SW 1271 (cell line): ENCODE measurements around the gene NEUROD4.
"Not testable (repeated sequence)": the region's sequence is repeated elsewhere in the genome, so short reads cannot be mapped to it uniquely, and the experiment has no call there.

Experiments
- DNase-seq, 2 experiments: peaks; one replicate each; lab custom pipeline; 2025; lab: John Stamatoyannopoulos, UW

NEUROD4 gene, protein sequence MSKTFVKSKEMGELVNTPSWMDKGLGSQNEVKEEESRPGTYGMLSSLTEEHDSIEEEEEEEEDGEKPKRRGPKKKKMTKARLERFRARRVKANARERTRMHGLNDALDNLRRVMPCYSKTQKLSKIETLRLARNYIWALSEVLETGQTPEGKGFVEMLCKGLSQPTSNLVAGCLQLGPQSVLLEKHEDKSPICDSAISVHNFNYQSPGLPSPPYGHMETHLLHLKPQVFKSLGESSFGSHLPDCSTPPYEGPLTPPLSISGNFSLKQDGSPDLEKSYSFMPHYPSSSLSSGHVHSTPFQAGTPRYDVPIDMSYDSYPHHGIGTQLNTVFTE

DNA sequence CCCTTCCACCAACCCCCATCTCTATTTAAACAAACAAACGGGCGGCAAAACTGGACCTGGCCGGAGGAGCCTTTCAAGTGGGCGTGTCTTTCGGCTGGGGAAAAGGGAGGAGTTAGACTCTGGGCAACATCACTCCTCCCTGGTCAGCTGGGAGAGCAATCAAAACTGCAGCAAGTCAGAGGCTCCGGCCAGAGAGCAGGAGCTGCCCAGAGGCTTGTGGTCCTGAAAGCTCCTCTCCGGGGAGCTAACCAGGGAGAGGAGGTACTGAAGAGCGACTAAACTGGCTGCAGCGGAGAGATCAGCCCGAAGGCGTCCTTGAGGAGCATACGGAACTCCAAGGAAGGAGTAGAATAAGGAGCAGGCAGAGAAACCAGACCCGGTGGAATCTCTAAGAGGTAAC, at the start of gene NEUROD4:
NEUROD4 (plus strand) TSS at position 191 of the 400 bp plus-strand sequence. CDS start 6,466 bp downstream, outside the sequence.
- DNase-seq, result peak in 1 of 2 experiments; percentile 24

DNA sequence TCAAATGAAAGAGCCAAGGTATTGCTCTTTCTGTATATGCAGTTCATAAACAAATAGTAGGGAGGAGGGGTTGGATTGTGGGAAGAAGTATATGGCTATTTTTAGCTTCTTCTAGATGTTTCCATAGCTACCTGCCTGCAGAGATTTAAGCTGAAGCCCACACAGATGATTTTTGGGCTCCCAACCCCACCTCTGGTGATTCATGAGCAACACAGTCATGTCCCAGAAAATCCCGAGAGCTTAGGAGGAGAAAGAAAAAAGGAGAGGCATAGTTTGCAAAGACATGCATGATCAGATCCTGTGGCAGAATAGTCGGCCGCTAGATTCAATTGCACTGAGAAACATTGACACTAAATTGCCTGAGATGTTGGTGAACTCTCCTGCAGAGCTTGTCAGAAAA, 49.0 kb upstream of the NEUROD4 start:
- DNase-seq, result no peak

DNA sequence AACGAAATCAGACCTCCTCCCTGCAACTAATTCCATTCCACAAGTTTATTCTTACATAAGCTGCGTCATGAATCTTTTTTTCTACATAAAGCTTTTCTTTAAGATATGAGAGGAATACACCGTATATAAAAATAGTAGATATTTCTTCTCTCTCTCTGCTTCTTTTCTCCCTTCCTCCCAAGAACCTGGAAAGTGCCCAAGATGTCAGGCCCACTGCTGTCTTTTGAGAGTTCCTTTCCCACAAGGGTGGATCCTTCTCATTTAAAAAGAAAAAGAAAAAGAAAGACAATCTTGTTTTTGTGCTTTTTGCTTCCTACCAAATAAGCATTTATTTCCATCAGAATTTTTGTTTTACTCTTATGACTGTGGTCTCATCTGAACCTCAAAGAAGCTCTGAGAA, 46.2 kb upstream of the NEUROD4 start:
- no peak for DNase-seq

DNA sequence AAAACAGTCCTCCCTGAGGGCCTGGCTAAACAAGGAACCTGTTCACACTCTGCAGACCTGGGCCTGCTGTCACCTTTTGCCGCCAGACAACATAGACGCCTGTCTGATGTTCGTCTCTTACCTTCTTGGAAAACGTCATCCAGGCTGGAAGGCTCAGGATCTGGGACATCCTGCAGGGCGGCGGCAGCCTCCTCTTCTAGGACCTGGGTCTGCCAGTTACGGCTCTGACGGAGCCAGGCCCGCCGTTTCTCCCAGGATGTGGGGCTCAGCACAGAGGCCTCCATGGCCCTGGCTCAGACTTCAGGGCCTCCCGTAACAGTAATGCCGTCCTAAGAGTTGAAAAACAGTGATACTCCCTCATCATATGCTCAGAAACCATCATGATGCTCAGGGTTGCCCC, 45.5 kb upstream of the NEUROD4 start:
- no peak for DNase-seq

DNA sequence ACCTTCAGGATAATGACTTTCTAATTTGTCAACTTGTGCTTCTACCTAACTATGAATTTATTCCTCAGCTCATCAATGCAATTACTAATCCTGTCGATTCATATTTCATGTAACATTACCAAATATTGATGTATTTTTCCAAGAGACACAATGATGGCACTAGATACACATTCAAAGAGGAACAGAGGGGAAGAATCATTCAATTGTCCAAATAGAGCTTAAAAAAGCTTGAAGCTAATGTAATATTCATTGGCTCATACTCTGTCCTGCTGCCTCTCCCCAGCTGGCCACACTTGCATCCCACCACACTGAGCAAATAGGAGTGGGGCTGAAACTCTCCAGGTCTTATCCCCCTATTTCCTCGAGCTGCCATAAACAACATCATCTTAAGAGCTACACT, 44.5 kb upstream of the NEUROD4 start:
- DNase-seq, result no peak

DNA sequence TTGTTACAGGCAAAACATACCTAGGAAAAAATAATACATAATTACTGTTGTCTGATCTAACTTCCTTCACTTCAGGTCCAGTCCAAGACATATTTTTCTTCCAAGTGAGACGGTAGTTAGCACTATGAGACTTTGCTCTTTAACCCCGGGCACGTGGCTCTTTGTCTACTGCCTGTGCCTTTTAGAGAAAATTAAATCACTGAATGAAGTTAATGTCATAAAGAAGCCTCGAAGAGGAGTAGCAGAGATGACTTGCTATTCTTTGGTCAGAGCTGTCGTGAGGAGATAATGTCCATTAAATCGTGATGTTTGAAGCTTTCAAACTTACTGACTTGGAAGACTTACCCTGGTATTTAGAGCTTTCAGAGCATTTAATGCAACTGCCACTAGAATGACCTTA, 43.9 kb upstream of the NEUROD4 start:
- no peak for DNase-seq

DNA sequence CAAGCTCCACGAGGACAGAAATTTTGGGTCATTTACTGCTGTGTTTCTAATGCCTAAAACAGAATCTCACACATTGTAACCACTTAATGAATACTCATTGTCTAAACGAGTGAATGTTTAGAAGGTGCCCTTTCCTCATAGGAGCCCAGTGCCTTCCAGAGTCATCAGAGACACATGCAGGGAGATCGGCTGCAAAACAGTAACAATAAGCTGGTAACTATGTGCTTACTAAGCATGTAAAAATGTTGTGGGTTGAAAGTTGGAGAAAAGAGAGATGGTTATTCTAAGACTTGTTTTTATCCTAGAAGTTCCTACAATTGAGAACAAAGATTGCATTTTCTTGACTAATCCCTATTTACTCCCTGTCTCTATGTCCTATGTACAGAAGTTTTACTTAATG, 42.6 kb upstream of the NEUROD4 start:
- peak in 1 of 2 experiments; percentile 33 for DNase-seq

DNA sequence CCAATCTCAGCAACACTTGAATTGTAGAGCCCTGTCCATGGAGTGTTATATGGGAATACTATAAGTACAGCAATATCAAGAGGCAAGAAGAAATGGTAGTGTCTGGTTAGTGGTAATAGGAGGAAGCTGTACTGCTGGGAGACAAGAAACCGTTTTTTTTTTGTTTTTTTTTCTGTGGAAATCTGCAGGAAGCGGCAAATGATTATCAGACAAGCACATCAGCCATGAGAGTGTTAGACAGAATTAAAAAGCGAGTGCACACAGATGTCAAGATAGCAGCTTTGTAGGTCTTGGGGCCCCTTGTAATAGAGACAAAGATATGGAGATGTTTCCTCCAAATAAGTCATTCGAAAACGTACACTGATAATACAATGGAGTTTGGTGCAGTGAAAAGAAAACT, 41.9 kb upstream of the NEUROD4 start:
- DNase-seq, result no peak

DNA sequence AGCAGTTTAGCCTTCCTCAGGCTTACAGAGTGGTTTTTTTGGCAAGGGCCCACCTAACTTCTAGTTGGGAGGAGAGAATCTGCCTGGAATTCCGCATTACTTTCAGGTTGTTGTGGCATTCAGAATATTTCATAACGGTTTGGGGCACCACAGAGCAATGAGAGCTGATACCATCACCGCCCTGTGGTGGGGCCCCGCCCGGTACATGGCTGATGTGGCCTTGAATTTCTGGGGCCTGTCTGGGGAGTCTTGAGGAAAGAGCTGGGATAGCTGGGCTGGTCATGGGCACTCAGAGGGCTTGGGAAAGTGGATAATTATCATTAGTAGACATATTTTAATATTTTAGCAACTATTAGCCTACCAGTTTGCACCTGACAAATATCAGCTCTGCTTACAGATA, 39.4 kb upstream of the NEUROD4 start:
- no peak for DNase-seq

DNA sequence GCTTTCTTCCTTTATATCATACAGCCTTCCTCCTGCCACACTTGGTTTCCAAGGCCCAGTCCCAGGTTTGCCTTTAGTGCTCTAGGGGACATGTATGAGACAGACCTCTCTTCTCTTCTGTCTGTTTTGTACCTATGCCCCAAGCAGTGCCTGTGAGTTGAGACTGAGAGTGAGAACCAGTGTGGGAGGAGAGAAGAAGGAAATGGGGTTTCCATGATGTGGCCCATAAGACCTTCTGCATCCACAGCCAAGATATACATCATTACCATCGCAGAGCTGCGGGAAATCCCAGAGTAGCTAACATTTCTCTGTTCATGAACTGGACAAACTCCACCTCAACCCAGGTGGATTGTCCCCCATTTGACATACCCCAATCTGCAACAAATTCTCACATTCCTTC, 38.0 kb upstream of the NEUROD4 start:
- DNase-seq, result no peak

DNA sequence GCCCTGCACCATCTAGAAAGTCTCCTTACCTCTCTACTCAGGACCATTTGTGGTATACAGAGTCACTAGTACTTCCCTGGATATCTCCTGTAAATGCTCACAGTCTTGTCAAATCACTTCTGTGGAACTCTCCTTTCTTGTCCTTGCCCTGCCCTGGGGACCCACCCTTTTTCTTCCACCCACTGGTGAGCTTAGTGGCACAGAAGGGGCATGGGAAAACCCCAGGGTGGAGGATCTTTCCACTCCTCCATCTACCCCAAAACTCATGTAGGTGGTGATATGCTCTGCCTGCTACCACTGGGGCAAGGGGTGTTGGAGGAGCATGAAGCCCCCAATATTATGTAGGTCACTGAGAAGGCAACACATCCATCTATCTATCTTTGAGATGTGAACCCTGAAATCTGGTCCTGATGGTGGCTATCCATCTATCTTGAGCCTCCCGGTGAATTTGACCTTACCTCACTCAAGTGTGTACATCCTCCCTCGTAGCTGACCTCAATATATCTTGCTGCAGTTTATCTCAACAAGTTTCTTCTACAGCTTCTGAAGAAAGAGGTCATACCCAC, 36.2 kb upstream of the NEUROD4 start:
- DNase-seq, result no peak

DNA sequence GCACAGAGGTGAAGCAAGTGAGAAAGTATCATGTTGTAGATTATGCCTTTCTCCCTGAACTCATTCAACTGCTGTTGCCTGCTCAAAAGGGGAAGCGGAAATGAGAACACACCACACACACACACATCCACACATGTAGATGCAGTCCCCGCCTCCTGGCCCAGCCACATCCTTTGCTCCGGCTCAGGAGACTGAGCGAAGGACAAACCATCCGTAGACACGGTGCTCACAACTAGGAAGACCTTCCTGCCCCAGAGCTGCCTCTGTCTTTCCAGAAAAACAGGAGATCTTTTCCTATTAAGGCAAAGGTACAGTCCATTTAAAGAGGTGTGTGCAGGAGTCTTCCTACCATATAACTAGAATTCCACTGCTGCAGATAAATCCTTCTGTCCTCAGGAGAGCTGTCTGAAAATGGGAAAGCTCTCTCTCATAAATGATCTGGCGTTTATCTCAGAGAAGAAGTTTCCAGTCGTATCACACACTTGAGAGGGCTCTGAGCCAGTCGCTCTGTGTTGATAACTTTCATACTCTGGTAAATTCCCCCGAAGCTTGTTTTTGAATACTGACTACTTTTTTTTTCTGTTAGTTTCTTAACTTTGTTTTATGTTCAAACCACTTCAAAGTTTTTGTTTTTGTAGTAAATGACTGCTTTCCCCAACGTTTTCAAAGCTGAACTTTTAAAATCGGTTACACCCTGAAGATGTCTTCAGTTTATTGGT, 35.0 kb upstream of the NEUROD4 start, which contains the start of gene TESPA1:
TESPA1 (minus strand) TSS at position 105 of the 719 bp plus-strand sequence. CDS start 10,200 bp downstream, outside the sequence.
- DNase-seq, result no peak

DNA sequence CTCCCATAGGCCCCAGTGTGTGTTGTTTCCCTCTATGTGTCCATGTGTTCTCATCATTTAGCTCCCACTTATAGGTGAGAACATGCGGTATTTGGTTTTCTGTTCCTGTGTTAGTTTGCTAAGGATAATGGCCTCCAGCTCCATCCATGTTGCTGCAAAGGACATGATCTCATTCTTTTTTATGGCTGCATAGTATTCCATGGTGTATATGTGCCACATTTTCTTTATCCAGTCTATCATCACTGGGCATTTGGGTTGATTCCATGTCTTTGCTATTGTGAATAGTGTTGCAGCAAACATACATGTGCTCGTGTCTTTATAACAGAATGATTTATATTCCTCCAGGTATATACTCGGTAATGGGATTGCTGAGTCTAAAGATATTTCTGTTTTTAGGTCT, 33.0 kb upstream of the NEUROD4 start:
- DNase-seq, result not testable (repeated sequence)

DNA sequence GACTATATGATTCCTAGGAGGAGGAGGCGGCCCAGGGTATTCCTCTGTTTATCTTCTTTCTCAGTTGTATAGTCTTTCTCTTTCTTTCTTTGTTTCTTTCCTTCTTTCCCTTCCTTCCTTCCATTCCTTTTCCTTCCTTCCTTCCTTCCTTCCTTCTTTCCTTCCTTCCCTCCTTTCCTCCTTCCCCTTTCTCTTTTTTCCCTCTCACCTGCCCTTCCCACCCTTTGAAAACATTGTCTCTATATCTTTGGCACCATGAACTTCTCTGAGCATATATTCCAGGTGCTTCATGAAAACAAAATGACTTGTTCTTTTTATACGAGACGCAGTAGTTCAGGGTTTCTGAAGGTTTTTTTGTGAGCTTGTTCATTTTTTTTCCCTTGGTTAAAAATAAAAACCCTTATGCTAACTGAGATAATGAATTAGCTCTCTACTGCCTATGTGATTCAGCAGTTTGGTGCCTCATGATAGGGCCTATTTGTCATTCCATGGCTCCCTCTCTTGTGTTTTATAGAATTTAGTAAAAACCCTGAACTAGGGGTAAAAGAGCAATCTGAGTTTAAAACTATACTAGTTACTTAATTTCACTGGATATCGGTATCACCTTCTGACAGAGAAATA, 32.1 kb upstream of the NEUROD4 start:
- DNase-seq, result no peak

DNA sequence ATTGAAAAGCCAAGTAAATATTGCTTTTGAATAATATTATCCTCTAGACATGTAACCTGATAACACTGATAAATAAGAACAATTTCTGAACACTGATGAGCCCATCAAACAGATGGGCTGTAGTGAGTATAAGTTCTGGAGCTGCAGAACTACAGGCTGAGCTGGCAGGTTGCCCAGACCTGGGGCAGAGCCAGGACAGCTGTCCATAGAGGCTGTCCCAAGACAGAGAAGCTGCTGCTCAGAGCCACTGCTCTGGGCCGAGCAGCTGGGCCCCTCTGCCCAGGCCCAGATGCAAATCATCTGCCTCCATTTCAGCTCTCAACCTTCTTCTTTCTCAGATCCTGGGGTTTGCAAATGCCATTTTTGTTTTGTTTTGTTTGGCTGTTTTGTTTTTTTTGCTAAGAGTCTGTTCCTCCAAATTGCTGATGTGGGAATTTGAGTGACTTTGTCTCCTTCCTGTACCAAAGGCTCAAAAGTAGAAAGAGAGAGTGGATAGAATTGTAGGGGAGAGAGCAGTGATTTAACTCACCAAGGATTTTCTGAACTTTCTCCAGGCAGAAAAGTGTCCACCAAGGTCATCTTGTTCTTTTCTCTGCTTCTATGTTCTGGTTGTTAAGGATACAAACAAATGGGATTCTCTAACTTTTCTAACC, 31.2 kb upstream of the NEUROD4 start:
- no peak for DNase-seq

DNA sequence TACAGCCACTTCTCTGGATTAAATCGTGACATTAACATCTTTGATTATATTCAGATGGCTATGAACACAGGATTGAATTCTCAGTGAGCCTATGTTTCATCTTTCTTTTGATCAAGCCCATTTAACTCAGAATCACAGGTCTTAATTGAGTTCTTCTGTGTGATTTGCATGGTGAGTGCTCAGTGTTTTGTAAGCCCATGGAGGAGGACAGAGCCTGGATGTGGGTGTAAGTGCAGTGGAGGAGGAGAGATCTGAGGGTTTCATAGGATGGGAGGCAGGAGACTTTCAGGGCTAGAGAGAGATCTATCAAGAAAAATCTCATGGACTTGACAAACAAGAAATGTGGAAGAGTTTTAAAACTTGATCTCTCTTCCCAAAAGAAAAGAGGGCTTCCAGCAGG, 29.9 kb upstream of the NEUROD4 start:
- no peak for DNase-seq

DNA sequence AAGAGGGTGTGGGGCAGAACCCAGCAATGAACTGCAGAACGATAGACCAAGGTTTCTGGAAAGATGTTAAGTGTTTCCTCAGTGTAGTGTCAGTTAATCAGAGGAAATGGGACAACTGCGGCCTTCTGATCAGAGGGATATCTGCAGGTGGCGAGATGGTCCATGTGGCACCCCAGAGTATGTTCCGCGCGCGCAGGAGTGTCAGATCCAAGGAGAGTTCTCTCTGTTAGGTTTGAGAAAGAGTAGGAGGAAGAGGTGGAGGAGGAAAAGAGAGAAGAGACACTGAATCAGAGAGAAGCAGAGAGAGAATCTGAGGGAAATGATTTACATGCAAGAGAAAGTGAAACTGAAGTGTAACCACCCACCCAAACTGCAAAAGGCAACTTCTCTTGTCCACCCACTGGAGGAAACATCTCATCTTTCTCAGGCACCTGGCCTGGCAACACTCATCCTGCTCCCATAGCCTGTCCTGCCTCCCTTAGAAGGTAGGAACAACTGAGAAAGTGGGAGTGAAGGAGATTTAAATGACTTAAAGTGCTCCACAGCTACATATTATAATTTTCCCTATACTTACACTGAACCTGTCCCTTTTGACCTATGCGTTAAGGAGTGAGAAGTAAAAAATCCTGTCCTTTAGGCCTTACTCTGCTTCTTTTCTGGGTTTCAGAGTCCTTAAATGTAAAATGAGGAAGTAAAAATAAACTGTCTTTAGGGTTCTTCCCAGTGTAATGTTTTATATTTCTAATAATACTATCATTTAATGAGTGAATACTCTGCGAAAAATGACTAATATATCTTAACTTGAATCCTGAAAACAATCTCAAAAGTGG, 28.4 kb upstream of the NEUROD4 start:
- DNase-seq, result no peak

DNA sequence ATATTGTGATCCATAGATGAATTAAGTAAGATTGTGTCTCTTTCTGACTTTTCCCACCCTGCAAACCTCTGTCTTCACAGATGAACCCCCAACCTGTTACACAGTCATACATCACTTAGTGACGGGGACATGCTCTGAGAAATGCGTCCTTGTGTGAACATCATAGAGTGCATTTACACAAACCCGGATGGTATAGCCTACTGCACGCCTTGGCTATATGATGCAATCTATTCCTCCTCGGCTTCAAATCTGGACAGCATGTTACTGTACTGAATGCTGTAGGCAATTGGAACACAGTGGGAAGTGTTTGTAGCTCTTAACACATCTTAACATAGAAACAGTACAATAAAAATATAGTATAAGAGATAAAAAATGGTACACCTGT, 27.8 kb upstream of the NEUROD4 start:
- DNase-seq, result no peak

DNA sequence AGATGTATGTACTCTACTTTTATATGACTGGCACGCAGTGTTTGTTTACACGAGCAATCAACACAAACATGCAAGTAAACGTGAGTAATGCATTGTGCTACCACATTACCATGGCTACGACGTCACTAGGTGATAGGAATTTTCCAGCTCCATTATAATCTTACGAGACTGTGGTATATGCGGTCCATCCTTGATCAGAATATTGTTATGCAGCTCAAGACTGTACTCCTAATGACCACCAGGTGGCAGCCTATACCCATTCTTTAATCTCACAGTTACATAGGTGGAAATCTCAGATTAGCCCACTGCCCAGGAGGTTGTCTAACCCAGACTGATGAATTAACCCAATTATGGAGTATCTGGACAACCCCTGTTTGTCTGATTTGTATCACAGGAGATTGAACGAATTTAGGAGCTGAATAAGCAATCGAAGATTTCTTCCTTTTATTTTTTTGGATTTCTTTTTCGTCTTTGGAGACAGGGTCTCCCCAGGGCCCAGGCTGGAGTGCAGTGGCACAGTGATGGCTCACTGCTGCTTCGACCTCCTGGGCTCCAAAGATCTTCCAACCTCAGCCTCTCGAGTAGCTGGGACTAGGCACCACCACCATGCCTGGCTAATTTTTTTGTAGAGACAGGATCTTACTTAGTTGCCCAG, 26.5 kb upstream of the NEUROD4 start:
- peak; percentile 16 to 83 for DNase-seq

DNA sequence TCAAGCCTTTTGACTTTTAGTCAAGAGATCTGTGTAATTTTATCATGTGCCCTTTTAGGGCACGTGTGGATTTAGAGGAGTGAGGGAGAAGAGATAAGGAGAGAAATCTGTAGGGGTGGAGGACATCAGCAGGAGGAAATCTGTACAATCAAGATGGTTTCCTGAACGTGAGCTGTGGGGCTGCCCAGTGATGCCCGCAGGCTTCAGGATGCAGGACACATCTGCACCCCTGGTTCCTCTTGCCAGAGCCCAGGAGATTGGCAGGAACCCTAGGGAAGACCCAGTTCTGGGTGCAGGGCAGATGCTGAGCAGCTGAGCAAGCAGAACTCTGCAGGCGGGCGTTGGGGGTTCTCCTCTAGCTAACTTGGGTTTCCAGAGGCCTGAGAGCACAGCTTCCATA, 23.6 kb upstream of the NEUROD4 start:
- no peak for DNase-seq
